Activated B cell treated with CpG ODN at 0.5 μM for 24 hours (primary cell): Measurements from ENCODE around the gene SEC31A. TPM values are rescaled to one million over a fixed set of nuclear protein-coding genes. Genes with fewer than 3 reads are reported as not detected.

ENCODE experiments used
- ATAC-seq: fragments of 200-7000 bp; cut with Tn5 transposase; one replicate; pipeline ENCODE4 v1.10.0; 2021; ENCODE audit warnings: low read depth, mild to moderate bottlenecking, moderate library complexity
- CTCF ChIA-PET: fragments of 350-600 bp; sonication (Branson Sonifier 250); formaldehyde crosslinking; loops from one replicate; lab custom pipeline; 2021; ENCODE audit warnings: antibody characterized with exemption; lab: Charles Lee
- POLR2A ChIA-PET: fragments of 350-600 bp; sonication (Branson Sonifier 250); formaldehyde crosslinking; loops from one replicate; lab custom pipeline; 2021; ENCODE audit warnings: antibody characterized with exemption; lab: Charles Lee
- DNase-seq: peaks from one replicate; pipeline ENCODE4 v3.0.0; 2022
- H3K27ac Mint-ChIP-seq: one replicate; pipeline ENCODE4 v1.8.0; 2020; ENCODE audit warnings: mixed read lengths
- H3K27me3 Mint-ChIP-seq: one replicate; pipeline ENCODE4 v1.8.0; 2021; ENCODE audit warnings: mixed read lengths
- H3K36me3 Mint-ChIP-seq: one replicate; pipeline ENCODE4 v1.8.0; 2021; ENCODE audit warnings: low read depth, mixed read lengths
- H3K4me1 Mint-ChIP-seq: one replicate; pipeline ENCODE4 v1.8.0; 2021; ENCODE audit warnings: mixed read lengths
- H3K4me3 Mint-ChIP-seq: one replicate; pipeline ENCODE4 v1.8.0; 2020; ENCODE audit warnings: mild to moderate bottlenecking, mixed read lengths
- H3K9me3 Mint-ChIP-seq: one replicate; pipeline ENCODE4 v1.8.0; 2020; ENCODE audit warnings: mixed read lengths
- intact Hi-C: fragments of 100-400 bp; cut with micrococcal nuclease; formaldehyde crosslinking; loops from one replicate; pipeline ENCODE4 v1.15.1; 2024
- total RNA-seq: library from RNA; stranded (reverse); gene quantifications from 2 replicates; pipeline ENCODE4 v1.2.3, GENCODE V29; 2022
- TF ChIP-seq, protein P1 (sequence below): fragments of 200-600 bp; IDR thresholded peaks from one replicate; pipeline ENCODE4 v1.8.0; 2022; ENCODE audit warnings: antibody characterized with exemption, mild to moderate bottlenecking

The SEC31A gene
- total RNA-seq, 1 donor from 2014 or later: 172 TPM

DNA sequence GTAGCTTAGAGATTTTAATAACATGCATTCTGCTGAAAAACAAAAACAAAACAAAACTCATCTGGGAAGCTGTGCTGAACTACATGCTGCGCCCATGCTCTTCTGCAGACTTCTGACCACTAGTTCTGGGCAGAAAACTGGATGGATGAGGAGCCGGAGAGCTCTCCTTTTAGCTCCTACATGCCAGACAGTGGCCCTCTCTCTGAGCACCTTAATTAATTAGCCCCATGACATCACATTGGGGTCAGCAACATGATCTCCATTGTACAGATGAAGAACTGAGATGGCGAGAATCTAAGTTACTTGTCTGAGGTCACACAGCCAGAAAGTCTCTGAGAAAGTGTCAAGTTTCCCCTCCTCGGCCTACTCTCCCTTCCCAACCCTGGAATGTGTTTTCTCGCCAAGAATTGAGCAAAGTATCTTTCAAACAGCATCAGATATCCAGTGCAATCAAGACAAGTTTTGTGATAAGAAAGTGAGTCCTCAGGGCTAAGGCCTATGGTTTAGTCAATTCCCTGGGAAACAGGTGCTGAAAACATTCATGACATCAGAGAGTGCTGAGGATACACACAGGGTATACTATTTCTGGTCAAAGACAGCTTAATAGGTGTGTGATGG is 113.9 kb downstream of the SEC31A start:
- ChIA-PET POLR2A (no interaction called here), CTCF (no interaction called here)
- H3K4me3 Mint-ChIP-seq: no peak overlapping the region
- TF ChIP-seq, protein P1, sequence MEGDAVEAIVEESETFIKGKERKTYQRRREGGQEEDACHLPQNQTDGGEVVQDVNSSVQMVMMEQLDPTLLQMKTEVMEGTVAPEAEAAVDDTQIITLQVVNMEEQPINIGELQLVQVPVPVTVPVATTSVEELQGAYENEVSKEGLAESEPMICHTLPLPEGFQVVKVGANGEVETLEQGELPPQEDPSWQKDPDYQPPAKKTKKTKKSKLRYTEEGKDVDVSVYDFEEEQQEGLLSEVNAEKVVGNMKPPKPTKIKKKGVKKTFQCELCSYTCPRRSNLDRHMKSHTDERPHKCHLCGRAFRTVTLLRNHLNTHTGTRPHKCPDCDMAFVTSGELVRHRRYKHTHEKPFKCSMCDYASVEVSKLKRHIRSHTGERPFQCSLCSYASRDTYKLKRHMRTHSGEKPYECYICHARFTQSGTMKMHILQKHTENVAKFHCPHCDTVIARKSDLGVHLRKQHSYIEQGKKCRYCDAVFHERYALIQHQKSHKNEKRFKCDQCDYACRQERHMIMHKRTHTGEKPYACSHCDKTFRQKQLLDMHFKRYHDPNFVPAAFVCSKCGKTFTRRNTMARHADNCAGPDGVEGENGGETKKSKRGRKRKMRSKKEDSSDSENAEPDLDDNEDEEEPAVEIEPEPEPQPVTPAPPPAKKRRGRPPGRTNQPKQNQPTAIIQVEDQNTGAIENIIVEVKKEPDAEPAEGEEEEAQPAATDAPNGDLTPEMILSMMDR: no peak
- no peaks in the 10 kb centered on the region for H3K36me3 Mint-ChIP-seq
- peaks cover 3% of the 10 kb centered on the region for H3K9me3 Mint-ChIP-seq
- no peak for ATAC-seq
- H3K4me1 Mint-ChIP-seq: no peaks in the 10 kb centered on the region
- intact Hi-C loops: no loop called here
- H3K27ac Mint-ChIP-seq: no peak overlapping the region
- peaks cover 9% of the 10 kb centered on the region for H3K27me3 Mint-ChIP-seq
- DNase-seq: no peak

DNA sequence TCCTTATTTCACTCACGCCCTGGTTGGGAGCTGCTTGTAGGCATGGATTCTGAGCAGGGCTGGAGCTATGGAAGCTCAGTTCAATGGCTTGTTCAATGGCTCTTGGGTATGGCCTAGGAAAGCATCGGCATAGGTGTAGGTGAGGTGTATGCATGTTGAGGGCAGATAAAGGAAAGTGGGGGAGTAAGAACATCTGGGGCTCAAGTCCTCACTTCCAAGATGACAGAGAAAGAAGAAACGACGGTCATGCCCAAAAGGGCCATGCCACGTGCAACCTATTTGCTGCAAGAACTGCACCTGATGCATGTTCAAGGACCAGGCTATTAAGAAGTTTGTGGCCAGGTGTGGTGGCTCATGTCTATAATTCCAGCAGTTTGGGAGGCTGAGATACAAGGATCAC is 115.7 kb downstream of the SEC31A start:
- ChIA-PET CTCF (no interaction called here), POLR2A (no interaction called here)
- peaks cover 10% of the 10 kb centered on the region for H3K27me3 Mint-ChIP-seq
- intact Hi-C loops: no loop called here
- no peak for ATAC-seq
- H3K4me3 Mint-ChIP-seq: no peak overlapping the region
- H3K27ac Mint-ChIP-seq: no peak overlapping the region
- no peaks in the 10 kb centered on the region for H3K36me3 Mint-ChIP-seq
- no peak for DNase-seq
- TF ChIP-seq, protein P1: no peak
- peaks cover 3% of the 10 kb centered on the region for H3K9me3 Mint-ChIP-seq
- no peaks in the 10 kb centered on the region for H3K4me1 Mint-ChIP-seq

- TF ChIP-seq, protein P1: no peak
- Mint-ChIP-seq H3K4me1 (no peaks in the 10 kb centered on the region), H3K27ac (no peak overlapping the region), H3K4me3 (no peak overlapping the region), H3K9me3 (peaks cover 3% of the 10 kb centered on the region), H3K36me3 (no peaks in the 10 kb centered on the region), H3K27me3 (peaks cover 12% of the 10 kb centered on the region)
- POLR2A ChIA-PET: no interaction called here
- ATAC-seq (no peak), DNase-seq (no peak)
- intact Hi-C loops: no loop called here
- CTCF ChIA-PET: no interaction called here
Measured at GRCh38 chr4:82774711-82775171, 116.2 kb downstream of the SEC31A start.

DNA sequence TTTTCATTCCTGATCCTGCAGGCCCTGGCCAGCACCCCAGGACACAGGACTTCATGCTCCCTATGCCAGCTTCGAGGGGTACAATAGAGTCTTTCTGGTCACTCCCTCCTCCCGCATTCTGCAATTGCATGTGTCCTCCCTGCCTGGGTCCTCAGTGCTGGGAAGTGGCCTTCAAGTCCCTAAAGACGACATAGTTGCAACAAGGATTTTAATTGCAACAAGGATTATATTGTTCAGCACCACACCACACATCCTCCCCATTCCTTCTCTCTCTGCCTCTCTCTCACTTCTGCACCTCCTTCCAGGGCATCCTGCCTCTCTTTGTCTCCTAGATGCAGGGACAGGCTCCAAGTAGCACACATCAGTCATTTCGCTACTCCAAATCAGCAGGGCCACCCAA is 117.9 kb downstream of the SEC31A start:
- ATAC-seq (no peak), DNase-seq (no peak)
- intact Hi-C loops: no loop called here
- H3K4me1 Mint-ChIP-seq: no peaks in the 10 kb centered on the region
- TF ChIP-seq, protein P1: no peak
- no peaks in the 10 kb centered on the region for H3K36me3 Mint-ChIP-seq
- CTCF ChIA-PET: no interaction called here
- H3K27ac Mint-ChIP-seq: no peak overlapping the region
- no peak overlapping the region for H3K4me3 Mint-ChIP-seq
- peaks cover 12% of the 10 kb centered on the region for H3K27me3 Mint-ChIP-seq
- peaks cover 3% of the 10 kb centered on the region for H3K9me3 Mint-ChIP-seq
- POLR2A ChIA-PET: no interaction called here

GRCh38 chr4:82770607-82771006 is 120.3 kb downstream of the SEC31A start:
- TF ChIP-seq, protein P1: no peak
- Mint-ChIP-seq H3K4me1 (no peaks in the 10 kb centered on the region), H3K27ac (no peak overlapping the region), H3K36me3 (no peaks in the 10 kb centered on the region), H3K4me3 (no peak overlapping the region), H3K27me3 (peaks cover 12% of the 10 kb centered on the region), H3K9me3 (peaks cover 2% of the 10 kb centered on the region)
- CTCF ChIA-PET: no interaction called here
- ATAC-seq: no peak
- POLR2A ChIA-PET: no interaction called here
- DNase-seq: no peak
- intact Hi-C loops: no loop called here

Other genes starting within 250 kb of the SEC31A start
- gene SCD5, start 92.4 kb downstream of the SEC31A start, total RNA-seq: not detected in 2 replicates
- gene THAP9, start 9.6 kb upstream of the SEC31A start, total RNA-seq: 2.1 and 3.1 TPM in 2 replicates
- gene LIN54, start 119.7 kb upstream of the SEC31A start, total RNA-seq: 10.4 and 12.1 TPM in 2 replicates
- gene COPS4, start 144.0 kb upstream of the SEC31A start, total RNA-seq: 32.7 and 36.7 TPM in 2 replicates
- 142 and 153 TPM in 2 replicates for gene PLAC8, start 223.6 kb upstream of the SEC31A start, total RNA-seq